GM21423 (cell line): ENCODE data around the gene PLEKHA7.
"Not testable (repeated sequence)": the region's sequence is repeated elsewhere in the genome, so short reads cannot be mapped to it uniquely, and the experiment has no call there.

Source experiments
- ATAC-seq: cut with Tn5 transposase; IDR thresholded peaks from one replicate; pipeline ENCODE4 v1.9.1; 2021; ENCODE audit warnings: mild to moderate bottlenecking, moderate library complexity; ENCODE audit not compliant: unreplicated experiment

PLEKHA7 gene

GRCh38 chr11:16889905-16890304 lies 124.3 kb downstream of the PLEKHA7 start:
- no peak for ATAC-seq

DNA sequence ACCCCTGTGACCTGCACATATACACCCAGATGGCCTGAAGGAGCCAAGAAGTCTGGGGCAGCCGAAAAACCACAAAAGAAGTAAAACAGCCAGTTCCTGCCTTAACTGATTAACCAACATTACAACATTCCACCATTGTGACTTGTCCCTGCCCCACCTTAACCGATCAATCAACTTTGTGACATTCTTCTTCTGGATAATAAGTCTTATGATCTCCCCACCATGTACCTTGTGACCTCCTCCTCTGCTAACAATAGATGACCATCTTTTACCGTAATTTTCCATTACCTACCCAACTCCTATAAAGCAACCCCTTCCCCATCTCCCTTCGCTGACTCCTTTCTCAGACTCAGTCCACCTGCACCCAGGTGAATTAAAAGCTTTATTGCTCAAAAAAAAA lies 125.2 kb downstream of the PLEKHA7 start:
- not testable (repeated sequence) for ATAC-seq

GRCh38 chr11:16887887-16888286 lies 126.3 kb downstream of the PLEKHA7 start:
- ATAC-seq, result not testable (repeated sequence)

DNA sequence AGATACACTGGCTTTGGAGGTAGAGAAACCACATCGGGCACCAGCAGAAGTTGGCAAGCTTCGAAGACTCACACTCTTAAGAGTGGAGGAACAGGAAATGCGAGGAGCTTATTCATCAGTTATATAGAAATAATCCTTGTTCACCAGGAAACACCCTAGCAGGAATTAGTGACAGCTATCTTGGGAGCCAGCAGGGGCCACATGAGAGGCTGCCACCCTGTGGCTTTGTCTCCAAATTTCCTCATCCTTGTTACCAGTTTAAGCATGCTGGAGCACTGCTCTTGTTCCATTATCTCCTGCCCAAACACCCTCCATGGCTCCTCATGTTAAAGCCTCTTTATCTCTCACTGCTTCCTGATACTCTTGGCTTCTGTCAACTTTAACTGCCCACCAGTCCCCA lies 131.0 kb downstream of the PLEKHA7 start:
- no peak for ATAC-seq

- no peak for ATAC-seq
Observed at GRCh38 chr11:16881766-16882165, 132.4 kb downstream of the PLEKHA7 start.

DNA sequence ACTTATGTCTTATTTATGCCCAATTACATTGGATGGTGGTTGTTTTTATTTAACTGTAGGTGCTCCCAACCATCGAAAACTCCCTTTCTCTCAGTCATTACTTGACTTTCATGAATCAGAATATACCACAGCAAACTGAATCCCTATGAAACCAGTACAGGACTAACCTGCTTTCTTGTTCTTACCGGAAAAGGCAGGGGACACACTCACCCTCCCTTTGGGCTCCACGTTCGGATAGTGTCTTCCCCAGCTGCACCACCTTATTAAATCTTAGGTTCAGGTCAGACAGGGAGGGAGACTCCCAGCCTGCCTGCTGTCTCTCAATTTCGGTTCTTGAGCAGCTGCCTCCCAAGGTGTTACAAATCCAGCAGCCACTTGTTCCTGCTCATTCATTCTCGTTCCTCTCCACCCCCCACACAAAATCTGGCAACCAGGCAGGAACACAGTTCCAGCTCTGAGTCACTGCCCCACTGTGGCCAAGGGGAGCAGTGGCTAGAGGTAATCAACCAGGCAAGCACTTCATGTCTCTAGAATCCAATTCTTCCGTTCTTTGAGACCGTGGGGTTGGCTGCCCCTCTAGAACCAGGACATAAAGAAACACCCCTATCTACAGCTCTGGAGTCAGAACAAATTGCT lies 133.0 kb downstream of the PLEKHA7 start:
- ATAC-seq, result no peak

DNA sequence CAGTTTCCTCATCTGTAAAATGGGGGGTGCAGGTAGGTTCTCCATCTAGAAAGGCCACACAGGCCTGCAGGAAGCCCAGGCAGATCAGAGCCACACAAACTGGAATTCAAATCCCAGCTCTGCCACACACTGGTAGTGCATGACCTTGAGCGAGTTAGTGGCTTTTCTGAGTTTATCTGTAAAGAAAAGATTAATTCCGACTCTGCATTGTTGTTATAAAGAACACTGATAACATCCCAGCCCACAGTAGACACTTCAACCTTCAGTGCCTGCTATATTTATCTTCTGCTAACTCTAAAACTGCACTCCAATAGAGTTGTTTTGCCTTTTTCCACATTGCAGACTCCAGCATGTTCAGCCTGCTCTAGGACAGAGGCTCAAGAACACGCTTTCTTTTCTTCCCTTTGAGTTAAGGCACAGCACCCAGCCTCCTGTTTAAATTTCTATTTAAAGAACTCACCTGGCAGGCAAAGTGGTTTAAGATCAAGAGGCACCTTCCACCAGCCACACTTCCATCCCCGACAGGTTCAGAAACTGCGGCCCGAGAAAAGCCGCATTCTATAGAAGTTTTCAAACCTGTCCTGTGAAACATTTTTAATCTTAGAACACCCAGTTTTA lies 133.9 kb downstream of the PLEKHA7 start:
- no peak for ATAC-seq

GRCh38 chr11:16879690-16880089 lies 134.5 kb downstream of the PLEKHA7 start:
- ATAC-seq, result no peak

DNA sequence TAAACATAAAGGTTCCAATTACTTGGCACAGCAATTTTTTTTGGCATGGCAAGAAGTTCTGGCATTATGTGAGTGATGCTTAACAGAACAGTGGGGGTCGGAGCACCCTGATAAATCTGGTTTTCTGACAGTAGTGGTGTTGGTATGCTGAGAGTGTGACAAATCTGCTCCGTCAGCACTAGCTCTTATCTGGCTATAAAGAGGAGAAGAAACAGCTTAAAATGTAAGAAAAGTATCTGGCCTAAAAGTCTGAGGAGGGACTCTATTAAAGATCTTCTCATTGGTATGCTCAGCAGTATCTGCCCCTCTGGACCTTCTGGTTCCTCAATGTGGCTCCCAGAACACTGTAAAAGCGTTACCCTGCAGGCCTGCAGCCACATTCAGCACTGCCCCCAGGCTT lies 137.4 kb downstream of the PLEKHA7 start:
- ATAC-seq, result no peak

GRCh38 chr11:16876053-16876752 lies 138.0 kb downstream of the PLEKHA7 start:
- no peak for ATAC-seq

DNA sequence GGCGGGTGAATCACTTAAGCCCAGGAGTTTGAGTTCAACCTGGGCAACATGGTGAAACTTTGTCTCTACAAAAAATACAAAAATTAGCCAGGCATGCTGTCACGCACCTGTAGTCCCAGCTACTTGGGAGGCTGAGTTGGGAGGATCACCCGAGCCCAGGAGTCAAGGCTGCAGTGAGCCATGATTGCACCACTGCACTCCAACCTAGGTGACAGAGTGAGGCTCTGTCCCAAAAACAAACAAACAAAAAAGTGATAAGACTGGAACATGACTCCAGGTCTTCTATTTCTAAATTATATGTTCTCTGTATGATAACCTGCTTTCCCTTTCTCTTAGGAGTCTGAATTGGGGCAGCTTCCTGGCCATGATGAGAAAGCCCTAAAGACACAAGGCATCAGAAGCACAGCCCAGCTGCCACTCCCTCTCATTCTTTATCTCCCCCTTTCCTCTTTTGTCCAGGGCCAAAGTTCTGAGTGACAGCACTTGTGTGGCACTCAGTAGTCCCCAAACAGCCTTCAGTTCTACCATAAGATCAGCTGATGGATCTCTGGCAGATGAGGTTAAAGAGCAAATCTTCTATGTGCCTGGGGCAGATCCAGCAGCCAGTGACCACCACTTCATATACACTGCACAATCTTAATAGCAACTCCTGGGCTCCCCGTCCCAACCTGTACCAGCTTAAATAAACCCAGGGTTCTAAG lies 139.8 kb downstream of the PLEKHA7 start:
- no peak for ATAC-seq

GRCh38 chr11:16873289-16873688 lies 140.9 kb downstream of the PLEKHA7 start:
- no peak for ATAC-seq

DNA sequence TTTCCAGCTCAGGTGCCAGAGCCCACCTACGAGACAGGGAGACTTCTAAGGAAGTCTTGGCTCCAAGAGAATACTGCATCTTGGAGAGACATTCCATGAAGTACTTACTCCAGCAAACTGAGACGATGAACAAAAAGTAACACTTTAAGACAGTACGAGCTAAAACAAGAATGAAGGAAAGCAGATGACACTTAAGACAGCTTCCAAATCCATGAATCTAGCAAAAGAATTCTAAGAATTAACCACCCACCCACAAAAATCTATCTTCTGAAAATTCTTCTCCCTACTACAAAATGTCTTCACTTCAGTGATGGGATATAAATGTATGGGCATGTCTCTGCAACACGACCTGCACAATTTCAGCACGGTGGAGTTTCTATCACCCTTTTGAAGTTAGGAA lies 142.8 kb downstream of the PLEKHA7 start:
- no peak for ATAC-seq

- ATAC-seq, result no peak
Observed at GRCh38 chr11:16867097-16867496, 147.1 kb downstream of the PLEKHA7 start.

- not testable (repeated sequence) for ATAC-seq
Observed at GRCh38 chr11:16864428-16864827, 149.8 kb downstream of the PLEKHA7 start.

DNA sequence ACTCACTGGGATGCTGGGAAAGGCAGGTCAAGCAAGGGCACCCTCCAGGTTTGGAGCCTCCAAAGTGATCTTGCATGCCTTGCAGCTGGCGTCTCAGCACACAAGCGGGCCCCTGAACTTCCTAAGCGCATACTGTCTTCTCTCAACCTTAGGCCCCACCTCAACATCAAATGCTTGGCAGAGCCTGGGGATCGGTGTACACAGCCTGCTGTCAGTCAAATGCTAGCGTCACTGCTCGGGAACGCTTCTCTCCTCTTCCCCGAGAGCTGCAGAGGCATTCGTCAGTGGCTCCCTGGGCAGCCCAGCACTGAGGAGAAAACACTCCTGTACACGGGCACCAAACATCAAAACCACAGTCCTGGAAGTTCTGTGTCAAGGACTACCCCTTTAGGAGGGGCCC lies 150.8 kb downstream of the PLEKHA7 start:
- no peak for ATAC-seq

DNA sequence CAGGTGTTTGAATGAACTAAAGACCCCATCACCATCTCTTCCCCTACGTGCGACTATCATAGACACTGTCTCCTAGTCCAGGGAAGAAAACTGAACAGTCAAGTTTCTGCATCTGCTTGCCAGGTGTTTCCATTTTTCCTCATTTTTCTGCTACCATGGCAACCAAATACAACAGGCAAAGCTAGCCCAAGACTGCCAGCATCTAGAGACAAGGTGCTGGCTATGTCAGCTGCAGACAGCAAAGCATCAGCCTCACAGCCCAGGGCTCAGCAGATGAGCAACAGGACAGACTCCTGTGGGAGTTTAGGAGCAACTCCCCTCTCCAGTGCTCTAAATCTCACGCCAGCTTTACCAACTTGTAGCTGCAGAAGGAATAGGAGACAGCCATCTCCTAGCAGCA lies 151.5 kb downstream of the PLEKHA7 start:
- ATAC-seq, result no peak

- no peak for ATAC-seq
Observed at GRCh38 chr11:16861862-16862261, 152.4 kb downstream of the PLEKHA7 start.

- no peak for ATAC-seq
Observed at GRCh38 chr11:16860617-16861016, 153.6 kb downstream of the PLEKHA7 start.

DNA sequence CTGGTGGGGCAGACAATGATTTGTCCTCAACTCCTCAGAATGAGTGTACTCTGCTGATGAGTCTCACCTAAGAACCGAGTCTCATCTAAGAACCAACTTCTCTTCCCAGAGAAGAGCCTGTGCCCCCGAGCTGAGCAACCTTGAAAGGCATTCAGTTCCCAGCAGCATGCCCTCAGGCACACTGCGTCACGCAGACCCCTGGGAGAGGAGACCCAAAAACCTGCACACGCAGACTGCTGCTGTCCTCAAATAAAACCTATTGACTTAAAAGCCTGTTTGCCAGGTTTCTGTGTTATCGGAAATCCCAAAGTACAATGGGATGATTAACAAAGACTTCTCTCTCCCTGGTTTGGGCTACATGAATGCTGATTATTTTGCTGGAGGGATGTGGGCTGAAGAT lies 154.6 kb downstream of the PLEKHA7 start:
- ATAC-seq, result no peak

GRCh38 chr11:16857186-16857585 lies 157.0 kb downstream of the PLEKHA7 start:
- ATAC-seq, result no peak

DNA sequence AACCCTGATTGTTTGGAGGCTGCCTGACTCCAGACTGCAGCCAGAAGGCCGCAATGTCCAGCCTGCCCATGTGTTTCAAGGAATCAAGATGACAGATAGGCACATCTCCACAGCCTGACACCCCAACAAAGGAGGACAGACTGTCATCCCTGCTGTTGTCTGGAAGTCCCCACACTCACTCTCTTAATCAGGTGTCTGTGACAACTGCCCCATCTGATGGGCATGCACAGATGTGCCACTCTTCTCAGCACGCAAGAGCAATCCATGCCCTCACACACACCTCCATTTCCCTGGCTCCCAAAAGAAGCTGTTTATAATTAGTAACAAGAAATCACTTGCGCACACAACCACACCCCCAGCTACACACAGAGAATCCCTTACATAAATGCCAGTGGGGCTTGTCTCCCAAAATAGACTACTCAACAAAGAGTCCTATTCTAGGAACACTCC lies 158.2 kb downstream of the PLEKHA7 start:
- no peak for ATAC-seq
